K562 (cell line): ENCODE results near the gene METTL15.

Source experiments
- ELF4 ChIP-seq: fragments of 450-650 bp; formaldehyde crosslinking; IDR thresholded peaks from 2 replicates; pipeline ENCODE4 v1.4.0; 2022; ENCODE audit warnings: missing genetic modification characterization
- MTA3 ChIP-seq: fragments of 450-650 bp; formaldehyde crosslinking; IDR thresholded peaks from 2 replicates; pipeline ENCODE4 v1.6.1; 2017; ENCODE audit warnings: mild to moderate bottlenecking, borderline replicate concordance
- POLR2AphosphoS5 ChIP-seq: IDR thresholded peaks from 2 replicates; pipeline ENCODE4 v1.6.1; 2011; ENCODE audit warnings: mild to moderate bottlenecking, low read depth, low read length, moderate library complexity; ENCODE audit not compliant: control insufficient read depth, insufficient read depth
- POLR2H ChIP-seq: IDR thresholded peaks from 2 replicates; pipeline ENCODE4 v1.6.1; 2016; ENCODE audit warnings: missing genetic modification characterization, low read depth, mild to moderate bottlenecking, control low read depth, missing compliant biosample characterization, moderate library complexity
- RAD51 ChIP-seq: fragments of 450-650 bp; IDR thresholded peaks from 2 replicates; pipeline ENCODE4 v1.7.1; 2016; ENCODE audit warnings: low read depth, mild to moderate bottlenecking, borderline replicate concordance
- TAF1 ChIP-seq: IDR thresholded peaks from 2 replicates; pipeline ENCODE4 v1.6.1; 2011; ENCODE audit warnings: mild to moderate bottlenecking, low read length, moderate library complexity; ENCODE audit not compliant: insufficient read depth, control insufficient read depth, severe bottlenecking; ENCODE audit errors: extremely low read depth
- TEAD2 ChIP-seq: fragments of 450-650 bp; IDR thresholded peaks from 2 replicates; pipeline ENCODE4 v1.6.1; 2016; ENCODE audit warnings: missing genetic modification characterization, control low read depth, missing compliant biosample characterization
- ZBTB17 ChIP-seq: fragments of 450-650 bp; formaldehyde crosslinking; IDR thresholded peaks from 2 replicates; pipeline ENCODE4 v1.4.0; 2020; ENCODE audit warnings: mild to moderate bottlenecking
- ZEB2 ChIP-seq: fragments of 450-650 bp; IDR thresholded peaks from 2 replicates; pipeline ENCODE4 v1.6.1; 2016
- ZNF121 ChIP-seq: sonication (generic); formaldehyde crosslinking; conservative IDR thresholded peaks from 2 replicates; pipeline ENCODE4 v1.8.0; 2022; ENCODE audit warnings: missing genetic modification reagents
- ZNF274 ChIP-seq: IDR thresholded peaks from 2 replicates; pipeline ENCODE4 v1.6.1; 2011; ENCODE audit warnings: low read depth, mild to moderate bottlenecking, low read length, moderate library complexity, borderline replicate concordance
- TF ChIP-seq, protein P1 (sequence below): sonication (generic); formaldehyde crosslinking; IDR thresholded peaks from 2 replicates; pipeline ENCODE4 v1.5.0; 2020; ENCODE audit warnings: missing genetic modification reagents
- TF ChIP-seq, protein P2 (sequence below), 3 experiments: IDR thresholded peaks in 2 of 3; conservative IDR thresholded peaks in 1 of 3; 2 replicates each; pipeline ENCODE4 v1.5.1; 2011 to 2012; ENCODE audit warnings: low read length in 3 of 3, mild to moderate bottlenecking in 3 of 3, control low read depth in 2 of 3, improper control_type of control experiment in 1 of 3, inconsistent platforms in 1 of 3, low read depth in 1 of 3, mixed read lengths in 1 of 3, moderate library complexity in 1 of 3; ENCODE audit not compliant: insufficient read depth in 2 of 3

DNA sequence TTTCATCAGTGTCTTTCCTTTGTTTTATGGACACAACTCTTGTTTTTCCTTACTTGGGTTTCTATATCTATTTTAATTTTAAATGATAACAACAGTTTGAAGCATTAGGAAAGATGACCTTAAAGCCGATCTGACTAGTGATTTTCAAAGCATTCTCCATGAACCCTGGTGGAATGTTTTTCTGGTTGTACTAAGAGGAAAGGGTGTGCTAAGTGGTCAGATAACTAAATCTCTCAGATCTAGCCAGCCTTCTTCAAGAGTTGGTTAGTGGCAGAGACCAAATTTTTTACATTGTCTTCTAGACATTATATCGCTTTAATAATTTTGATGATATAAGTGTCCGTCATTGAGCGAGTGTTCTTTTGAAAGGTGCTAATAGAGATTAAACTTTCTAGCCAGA is 134.4 kb downstream of the METTL15 start:
- TF ChIP-seq RAD51 (no peak), ZEB2 (no peak), ZNF274 (no peak), TAF1 (no peak), POLR2H (tag) (no peak), ZNF121 (CRISPR knock-in tag) (no peak), POLR2AphosphoS5 (no peak), TEAD2 (no peak), MTA3 (no peak), ZBTB17 (CRISPR knock-in tag) (no peak), ELF4 (no peak)
- TF ChIP-seq, protein P1, sequence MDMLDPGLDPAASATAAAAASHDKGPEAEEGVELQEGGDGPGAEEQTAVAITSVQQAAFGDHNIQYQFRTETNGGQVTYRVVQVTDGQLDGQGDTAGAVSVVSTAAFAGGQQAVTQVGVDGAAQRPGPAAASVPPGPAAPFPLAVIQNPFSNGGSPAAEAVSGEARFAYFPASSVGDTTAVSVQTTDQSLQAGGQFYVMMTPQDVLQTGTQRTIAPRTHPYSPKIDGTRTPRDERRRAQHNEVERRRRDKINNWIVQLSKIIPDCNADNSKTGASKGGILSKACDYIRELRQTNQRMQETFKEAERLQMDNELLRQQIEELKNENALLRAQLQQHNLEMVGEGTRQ (CRISPR knock-in tag): no peak
- TF ChIP-seq, protein P2, sequence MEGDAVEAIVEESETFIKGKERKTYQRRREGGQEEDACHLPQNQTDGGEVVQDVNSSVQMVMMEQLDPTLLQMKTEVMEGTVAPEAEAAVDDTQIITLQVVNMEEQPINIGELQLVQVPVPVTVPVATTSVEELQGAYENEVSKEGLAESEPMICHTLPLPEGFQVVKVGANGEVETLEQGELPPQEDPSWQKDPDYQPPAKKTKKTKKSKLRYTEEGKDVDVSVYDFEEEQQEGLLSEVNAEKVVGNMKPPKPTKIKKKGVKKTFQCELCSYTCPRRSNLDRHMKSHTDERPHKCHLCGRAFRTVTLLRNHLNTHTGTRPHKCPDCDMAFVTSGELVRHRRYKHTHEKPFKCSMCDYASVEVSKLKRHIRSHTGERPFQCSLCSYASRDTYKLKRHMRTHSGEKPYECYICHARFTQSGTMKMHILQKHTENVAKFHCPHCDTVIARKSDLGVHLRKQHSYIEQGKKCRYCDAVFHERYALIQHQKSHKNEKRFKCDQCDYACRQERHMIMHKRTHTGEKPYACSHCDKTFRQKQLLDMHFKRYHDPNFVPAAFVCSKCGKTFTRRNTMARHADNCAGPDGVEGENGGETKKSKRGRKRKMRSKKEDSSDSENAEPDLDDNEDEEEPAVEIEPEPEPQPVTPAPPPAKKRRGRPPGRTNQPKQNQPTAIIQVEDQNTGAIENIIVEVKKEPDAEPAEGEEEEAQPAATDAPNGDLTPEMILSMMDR (IDR thresholded peaks at IDR 0.05 in 2 of 3, conservative IDR thresholded peaks at IDR 0.05 in 1 of 3; ENCODE audit: insufficient read depth in 2 of 3, low read depth in 1 of 3, low read length in 3 of 3): no peak
